Measurements from ENCODE around the gene PPP2R1B.

DNA sequence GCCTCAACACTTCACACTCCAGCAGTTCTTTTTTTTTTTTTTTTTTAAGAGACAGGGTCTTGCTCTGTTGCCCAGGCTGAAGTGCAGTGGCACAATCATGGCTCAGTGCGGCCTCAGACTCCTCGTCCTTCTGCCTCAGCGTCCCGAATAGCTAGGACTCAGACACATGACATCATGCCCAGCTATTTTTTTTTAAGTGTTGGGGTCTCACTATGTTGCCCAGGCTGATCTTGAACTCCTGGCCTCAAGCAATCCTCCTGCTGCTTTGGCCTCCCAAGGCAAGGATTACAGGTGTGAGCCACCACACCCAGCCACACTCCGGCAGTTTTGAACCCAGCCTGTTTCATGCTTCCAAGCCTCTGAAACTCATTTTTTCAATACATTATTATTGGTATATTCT is 3.7 kb downstream of the PPP2R1B start:
- TF ChIP-seq, protein P1, sequence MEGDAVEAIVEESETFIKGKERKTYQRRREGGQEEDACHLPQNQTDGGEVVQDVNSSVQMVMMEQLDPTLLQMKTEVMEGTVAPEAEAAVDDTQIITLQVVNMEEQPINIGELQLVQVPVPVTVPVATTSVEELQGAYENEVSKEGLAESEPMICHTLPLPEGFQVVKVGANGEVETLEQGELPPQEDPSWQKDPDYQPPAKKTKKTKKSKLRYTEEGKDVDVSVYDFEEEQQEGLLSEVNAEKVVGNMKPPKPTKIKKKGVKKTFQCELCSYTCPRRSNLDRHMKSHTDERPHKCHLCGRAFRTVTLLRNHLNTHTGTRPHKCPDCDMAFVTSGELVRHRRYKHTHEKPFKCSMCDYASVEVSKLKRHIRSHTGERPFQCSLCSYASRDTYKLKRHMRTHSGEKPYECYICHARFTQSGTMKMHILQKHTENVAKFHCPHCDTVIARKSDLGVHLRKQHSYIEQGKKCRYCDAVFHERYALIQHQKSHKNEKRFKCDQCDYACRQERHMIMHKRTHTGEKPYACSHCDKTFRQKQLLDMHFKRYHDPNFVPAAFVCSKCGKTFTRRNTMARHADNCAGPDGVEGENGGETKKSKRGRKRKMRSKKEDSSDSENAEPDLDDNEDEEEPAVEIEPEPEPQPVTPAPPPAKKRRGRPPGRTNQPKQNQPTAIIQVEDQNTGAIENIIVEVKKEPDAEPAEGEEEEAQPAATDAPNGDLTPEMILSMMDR (IDR thresholded peaks at IDR 0.05; ENCODE audit: low read depth, low read length, poor library complexity, severe bottlenecking): no peak
- TF ChIP-seq EZH2phosphoT487 (IDR thresholded peaks at IDR 0.05; ENCODE audit: borderline replicate concordance, low read length): no peak
